ENCODE data around the gene NCLN. TPM values are rescaled to one million over a fixed set of nuclear protein-coding genes. Genes with fewer than 3 reads are reported as not detected.
"Not testable (repeated sequence)": the region's sequence is repeated elsewhere in the genome, so short reads cannot be mapped to it uniquely, and the experiment has no call there.

NCLN gene
- total and polyA plus RNA-seq, 9 donors = 14.9 to 37.4 (median 32.4) TPM

DNA sequence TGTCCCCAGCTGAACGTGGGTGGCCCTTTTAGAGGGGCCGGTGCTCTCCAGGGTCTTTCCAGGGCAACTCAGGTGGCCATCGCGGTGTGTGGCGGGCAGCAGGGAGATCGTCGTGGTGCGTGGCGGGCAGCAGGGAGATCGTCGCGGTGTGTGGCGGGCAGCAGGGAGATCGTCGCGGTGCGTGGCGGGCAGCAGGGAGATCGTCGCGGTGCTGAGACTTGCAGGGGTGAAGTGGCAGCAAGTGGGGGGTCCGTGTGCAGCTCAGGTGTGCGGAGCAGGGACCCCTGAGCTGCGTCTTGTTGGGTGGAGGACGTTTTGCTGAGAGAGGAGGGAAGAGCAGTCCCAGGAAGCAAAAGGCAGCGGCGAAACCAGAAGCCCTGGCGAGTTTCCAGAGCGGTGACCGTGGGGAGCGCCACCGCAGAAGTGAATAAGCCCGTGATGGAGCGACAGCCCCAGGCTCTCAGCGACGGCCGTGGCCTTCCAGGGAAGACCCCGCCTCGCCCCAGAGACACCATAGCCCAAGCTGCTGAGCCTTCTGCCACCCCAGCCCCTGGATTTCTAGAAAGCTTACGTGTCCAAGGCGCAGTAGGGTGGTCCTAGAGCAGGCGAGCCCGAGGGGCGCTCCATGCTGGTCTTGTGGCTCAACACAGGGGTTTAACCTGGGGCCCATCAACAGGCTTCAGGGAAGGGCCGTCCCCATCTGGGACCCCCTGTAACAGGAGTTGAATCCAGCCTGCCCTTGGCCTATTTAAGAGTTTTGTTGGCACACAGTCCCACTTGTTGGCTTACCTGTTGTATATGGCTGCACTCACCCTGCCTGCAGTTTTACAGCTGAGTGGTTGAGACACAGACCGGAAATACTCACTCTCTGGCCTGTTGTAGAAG lies 5.4 kb downstream of the NCLN start:
- Histone ChIP-seq H3K27me3 (ENCODE audit: control insufficient read depth, insufficient read depth, low read length) (no peaks in the 10 kb centered on the region), H3K4me1 (ENCODE audit: control insufficient read depth, insufficient read depth, low read length) (peaks cover 12% of the 10 kb centered on the region), H3K9me3 (replicated peaks; ENCODE audit: control insufficient read depth, low read depth, low read length) (no peaks in the 10 kb centered on the region), H3K27ac (ENCODE audit: low read length) (no peak overlapping the region), H3K36me3 (ENCODE audit: control insufficient read depth, insufficient read depth, low read length) (peaks cover 17% of the 10 kb centered on the region), H3K4me3 (ENCODE audit: low read length) (no peak overlapping the region)
- no peak for DNase-seq
- WGBS (ENCODE audit: insufficient coverage) = 88% methylated on average over 43 of the region's 46 CpGs

- not testable (repeated sequence) for H3K4me3 ChIP-seq (ENCODE audit: low read length); H3K9me3 ChIP-seq (replicated peaks; ENCODE audit: control insufficient read depth, low read depth, low read length); H3K4me1 ChIP-seq (ENCODE audit: control insufficient read depth, insufficient read depth, low read length); H3K27me3 ChIP-seq (ENCODE audit: control insufficient read depth, insufficient read depth, low read length); DNase-seq; H3K27ac ChIP-seq (ENCODE audit: low read length)
- peaks cover 23% of the 10 kb centered on the region for H3K36me3 ChIP-seq (ENCODE audit: control insufficient read depth, insufficient read depth, low read length)
- 93% methylated on average over 9 of the region's 12 CpGs for WGBS (ENCODE audit: insufficient coverage)
Measured at GRCh38 chr19:3191806-3192104, 6.0 kb downstream of the NCLN start.

GRCh38 chr19:3192228-3192635 lies 6.5 kb downstream of the NCLN start:
- no peak overlapping the region for H3K4me3 ChIP-seq (ENCODE audit: low read length)
- H3K4me1 ChIP-seq (ENCODE audit: control insufficient read depth, insufficient read depth, low read length) = peaks cover 3% of the 10 kb centered on the region
- peaks cover 26% of the 10 kb centered on the region for H3K36me3 ChIP-seq (ENCODE audit: control insufficient read depth, insufficient read depth, low read length)
- no peak for DNase-seq
- 92% methylated on average over 32 of the region's 32 CpGs for WGBS (ENCODE audit: insufficient coverage)
- H3K27ac ChIP-seq (ENCODE audit: low read length) = no peak overlapping the region
- H3K9me3 ChIP-seq (replicated peaks; ENCODE audit: control insufficient read depth, low read depth, low read length) = no peaks in the 10 kb centered on the region
- no peaks in the 10 kb centered on the region for H3K27me3 ChIP-seq (ENCODE audit: control insufficient read depth, insufficient read depth, low read length)

GRCh38 chr19:3192684-3193083 lies 7.0 kb downstream of the NCLN start:
- Histone ChIP-seq H3K36me3 (ENCODE audit: control insufficient read depth, insufficient read depth, low read length) (peaks cover 26% of the 10 kb centered on the region), H3K27me3 (ENCODE audit: control insufficient read depth, insufficient read depth, low read length) (no peaks in the 10 kb centered on the region), H3K27ac (ENCODE audit: low read length) (no peak overlapping the region), H3K9me3 (replicated peaks; ENCODE audit: control insufficient read depth, low read depth, low read length) (no peaks in the 10 kb centered on the region), H3K4me3 (ENCODE audit: low read length) (no peak overlapping the region), H3K4me1 (ENCODE audit: control insufficient read depth, insufficient read depth, low read length) (no peaks in the 10 kb centered on the region)
- no peak for DNase-seq
- 93% methylated on average over 12 of the region's 14 CpGs for WGBS (ENCODE audit: insufficient coverage)

DNA sequence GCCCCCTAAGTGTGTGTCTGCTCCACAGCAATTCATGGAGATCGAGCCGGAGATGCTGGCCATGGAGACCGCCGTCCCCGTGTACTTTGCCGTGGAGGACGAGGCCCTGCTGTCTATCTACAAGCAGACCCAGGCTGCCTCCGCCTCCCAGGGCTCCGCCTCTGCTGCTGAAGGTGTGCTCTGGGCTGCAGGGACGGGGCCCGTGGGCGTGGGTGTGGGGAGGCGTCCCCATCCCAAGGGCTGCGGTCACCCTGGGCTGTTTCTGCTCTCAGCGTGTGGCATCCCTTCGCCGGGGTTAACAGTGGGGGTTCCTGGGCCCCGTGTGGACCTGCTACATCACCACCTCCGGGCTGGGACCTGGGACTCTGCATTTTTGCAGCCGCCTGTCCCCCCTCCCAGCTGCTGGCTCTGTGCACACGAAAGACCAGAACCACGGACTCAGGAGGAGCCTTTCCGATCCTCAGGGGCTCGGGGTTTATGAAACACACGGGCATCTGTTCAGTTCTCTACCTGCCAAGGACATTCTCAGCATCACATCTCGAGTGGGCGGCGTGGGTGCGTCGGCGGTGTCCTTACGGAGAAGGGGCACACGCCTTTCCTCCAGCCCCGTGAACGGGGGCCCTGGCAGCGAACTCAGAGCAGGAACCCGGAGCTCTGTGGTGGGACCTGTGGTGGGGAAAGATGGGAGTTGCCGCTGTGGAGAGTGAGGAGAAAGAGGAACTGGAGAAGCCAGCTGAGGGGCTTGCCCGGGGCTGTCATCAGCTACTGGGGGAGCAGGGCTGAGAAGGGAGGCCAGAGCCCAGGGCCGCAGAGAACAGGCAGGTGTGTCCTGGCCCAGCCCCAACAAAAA lies 7.8 kb downstream of the NCLN start:
- Histone ChIP-seq H3K4me3 (ENCODE audit: low read length) (no peak overlapping the region), H3K27me3 (ENCODE audit: control insufficient read depth, insufficient read depth, low read length) (no peaks in the 10 kb centered on the region), H3K36me3 (ENCODE audit: control insufficient read depth, insufficient read depth, low read length) (peaks cover 23% of the 10 kb centered on the region), H3K4me1 (ENCODE audit: control insufficient read depth, insufficient read depth, low read length) (no peaks in the 10 kb centered on the region), H3K9me3 (replicated peaks; ENCODE audit: control insufficient read depth, low read depth, low read length) (no peaks in the 10 kb centered on the region), H3K27ac (ENCODE audit: low read length) (no peak overlapping the region)
- WGBS (ENCODE audit: insufficient coverage) = 83% methylated on average over 40 of the region's 40 CpGs
- no peak for DNase-seq

DNA sequence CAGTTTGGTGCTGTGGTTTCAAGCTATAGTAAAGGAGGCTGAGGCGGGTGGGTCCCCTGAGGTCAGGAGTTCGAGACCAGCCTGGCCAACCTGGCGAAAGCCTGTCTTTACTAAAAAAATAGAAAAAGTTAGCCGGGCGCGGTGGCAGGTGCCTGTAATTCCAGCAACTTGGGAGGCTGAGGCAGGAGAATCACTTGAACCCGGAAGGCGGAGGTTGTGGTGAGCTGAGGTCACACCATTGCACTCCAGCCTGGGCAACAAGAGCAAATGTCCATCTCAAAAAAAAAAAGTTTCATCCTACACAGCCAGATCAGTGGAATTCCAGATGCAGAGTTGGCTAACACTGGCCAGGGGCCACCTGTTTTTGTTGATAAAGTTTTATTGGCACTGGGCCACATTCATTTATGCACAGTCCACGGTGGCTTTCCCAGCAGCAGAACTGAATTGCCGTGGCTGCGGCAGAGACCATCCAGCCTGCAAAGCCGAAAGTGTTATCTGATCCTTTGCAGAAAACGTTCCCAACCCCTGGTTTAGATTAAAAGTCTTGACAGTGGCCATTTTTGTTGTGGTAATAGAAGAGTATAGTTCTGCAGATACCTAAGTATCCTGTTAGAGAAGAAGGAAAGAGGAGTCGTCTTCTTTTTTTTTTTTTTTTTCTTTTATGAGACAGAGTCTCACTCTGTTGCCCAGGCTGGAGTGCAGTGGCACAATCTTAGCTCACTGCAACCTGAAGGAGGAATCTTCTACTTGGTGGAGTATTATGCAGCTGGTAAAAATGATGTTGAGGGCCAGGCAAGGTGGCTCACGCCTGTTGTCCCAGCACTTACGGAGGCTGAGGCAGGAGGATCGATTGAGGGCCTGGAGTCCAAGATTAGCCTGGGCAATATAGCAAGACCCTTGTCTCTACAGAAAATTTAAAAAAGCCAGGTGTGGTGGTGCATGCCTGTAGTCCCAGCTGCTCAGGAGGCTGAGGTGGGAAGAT lies 8.7 kb downstream of the NCLN start:
- no peaks in the 10 kb centered on the region for H3K27me3 ChIP-seq (ENCODE audit: control insufficient read depth, insufficient read depth, low read length)
- H3K9me3 ChIP-seq (replicated peaks; ENCODE audit: control insufficient read depth, low read depth, low read length) = no peaks in the 10 kb centered on the region
- WGBS (ENCODE audit: insufficient coverage) = 74% methylated on average over 16 of the region's 17 CpGs

DNA sequence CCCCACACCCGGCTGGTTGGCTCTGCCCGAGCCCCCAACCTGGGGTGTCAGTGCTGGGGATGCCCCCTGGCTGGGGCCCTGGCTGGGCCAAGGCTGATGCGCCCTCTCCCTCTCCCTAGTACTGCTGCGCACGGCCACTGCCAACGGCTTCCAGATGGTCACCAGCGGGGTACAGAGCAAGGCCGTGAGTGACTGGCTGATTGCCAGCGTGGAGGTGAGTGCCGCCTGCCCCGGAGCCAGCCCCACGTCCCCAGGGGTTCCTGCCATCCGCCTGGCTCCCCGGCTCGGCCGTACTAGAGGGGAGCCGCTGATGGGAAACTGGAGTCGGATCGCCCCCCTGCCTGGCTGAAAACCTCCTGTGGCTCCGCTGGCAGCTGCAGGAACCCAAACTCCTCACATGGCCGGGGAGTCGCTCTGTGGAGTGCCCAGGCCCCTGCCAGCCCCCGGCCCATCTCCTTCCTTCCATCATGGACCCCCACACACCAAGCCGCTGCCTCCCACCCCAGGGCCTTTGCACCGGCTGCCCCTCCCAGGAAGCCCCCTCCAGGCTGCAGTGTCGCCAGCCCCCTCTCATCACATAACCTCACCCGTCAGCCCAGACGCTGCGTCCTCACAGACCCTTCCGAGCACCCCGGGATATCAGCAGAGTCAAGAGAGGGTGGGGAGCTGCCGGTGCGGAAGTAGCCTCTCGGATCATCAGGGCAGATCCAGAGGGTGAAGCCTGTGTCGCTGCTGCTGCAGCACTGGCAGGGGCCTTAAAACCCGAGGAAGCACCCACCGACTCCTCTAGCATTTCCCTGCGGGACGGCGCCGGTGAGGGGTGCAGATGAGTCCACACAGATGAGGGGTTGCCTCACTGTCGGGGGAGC lies 10.6 kb downstream of the NCLN start:
- Histone ChIP-seq H3K9me3 (replicated peaks; ENCODE audit: control insufficient read depth, low read depth, low read length) (no peaks in the 10 kb centered on the region), H3K4me3 (ENCODE audit: low read length) (no peak overlapping the region), H3K27ac (ENCODE audit: low read length) (no peak overlapping the region), H3K27me3 (ENCODE audit: control insufficient read depth, insufficient read depth, low read length) (no peaks in the 10 kb centered on the region), H3K4me1 (ENCODE audit: control insufficient read depth, insufficient read depth, low read length) (no peaks in the 10 kb centered on the region), H3K36me3 (ENCODE audit: control insufficient read depth, insufficient read depth, low read length) (peaks cover 39% of the 10 kb centered on the region)
- 87% methylated on average over 38 of the region's 42 CpGs for WGBS (ENCODE audit: insufficient coverage)
- no peak for DNase-seq

More for the DNA sequence above, 8.7 kb downstream of the NCLN start:
- Histone ChIP-seq H3K4me1 (ENCODE audit: control insufficient read depth, insufficient read depth, low read length) (no peaks in the 10 kb centered on the region), H3K27ac (ENCODE audit: low read length) (no peak overlapping the region), H3K36me3 (ENCODE audit: control insufficient read depth, insufficient read depth, low read length) (peaks cover 28% of the 10 kb centered on the region), H3K4me3 (ENCODE audit: low read length) (no peak overlapping the region)
- DNase-seq = no peak

GRCh38 chr19:3196933-3197205 lies 11.1 kb downstream of the NCLN start:
- Histone ChIP-seq H3K9me3 (replicated peaks; ENCODE audit: control insufficient read depth, low read depth, low read length) (no peaks in the 10 kb centered on the region), H3K27me3 (ENCODE audit: control insufficient read depth, insufficient read depth, low read length) (no peaks in the 10 kb centered on the region), H3K36me3 (ENCODE audit: control insufficient read depth, insufficient read depth, low read length) (peaks cover 43% of the 10 kb centered on the region), H3K4me3 (ENCODE audit: low read length) (no peak overlapping the region), H3K4me1 (ENCODE audit: control insufficient read depth, insufficient read depth, low read length) (no peaks in the 10 kb centered on the region), H3K27ac (ENCODE audit: low read length) (no peak overlapping the region)
- 96% methylated on average over 13 of the region's 14 CpGs for WGBS (ENCODE audit: insufficient coverage)
- DNase-seq = no peak

DNA sequence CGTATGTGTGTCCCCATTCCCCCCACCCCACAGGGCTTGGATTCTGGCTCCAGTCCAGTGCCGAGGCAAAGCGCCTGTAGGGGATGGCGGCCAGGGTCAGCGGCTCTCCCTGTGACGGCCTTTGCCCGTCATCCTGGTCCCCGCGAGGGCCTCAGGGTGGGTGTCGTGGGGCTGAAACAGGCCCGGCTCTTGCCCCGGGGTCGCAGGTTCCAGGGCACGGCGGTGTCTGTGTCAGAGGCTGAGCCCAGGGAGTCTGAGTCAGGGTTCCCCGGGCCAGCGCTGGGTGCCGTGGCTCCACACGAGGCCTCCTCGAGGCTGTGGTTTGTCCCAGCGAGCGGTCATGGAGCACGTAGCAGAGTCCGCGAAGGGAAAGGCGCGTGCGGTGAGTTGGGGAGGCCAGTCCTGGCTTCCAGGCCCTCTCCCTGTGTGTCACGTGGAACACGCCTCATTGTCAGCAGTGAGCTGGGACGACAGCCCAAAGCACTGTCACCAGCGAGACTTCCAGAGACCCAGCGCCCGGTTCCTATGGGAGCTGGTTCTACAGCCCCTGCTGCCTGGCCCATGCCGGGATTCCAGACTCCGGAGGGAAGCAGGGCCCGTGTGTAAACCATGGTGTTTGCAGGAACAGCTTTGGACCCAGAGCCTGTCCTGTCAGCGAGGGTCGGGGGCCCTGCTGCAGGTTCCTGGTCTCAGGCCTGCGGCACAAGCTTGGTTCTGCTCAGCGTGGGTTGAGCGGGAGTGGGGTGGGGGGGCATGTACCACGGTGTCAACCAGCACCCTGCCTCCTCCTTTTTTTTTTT lies 13.4 kb downstream of the NCLN start:
- Histone ChIP-seq H3K4me3 (ENCODE audit: low read length) (no peak overlapping the region), H3K27ac (ENCODE audit: low read length) (no peak overlapping the region), H3K9me3 (replicated peaks; ENCODE audit: control insufficient read depth, low read depth, low read length) (no peaks in the 10 kb centered on the region), H3K27me3 (ENCODE audit: control insufficient read depth, insufficient read depth, low read length) (no peaks in the 10 kb centered on the region), H3K4me1 (ENCODE audit: control insufficient read depth, insufficient read depth, low read length) (no peaks in the 10 kb centered on the region), H3K36me3 (ENCODE audit: control insufficient read depth, insufficient read depth, low read length) (peaks cover 50% of the 10 kb centered on the region)
- no peak for DNase-seq
- WGBS (ENCODE audit: insufficient coverage) = 91% methylated on average over 37 of the region's 43 CpGs
